Liver (tissue), 3 donors: ENCODE results near the gene ALG6.

Experiments
- EGR1 ChIP-seq, 2 donors: IDR thresholded peaks; 2 replicates each; pipeline ENCODE4 v1.6.1; 2016 to 2018; ENCODE audit warnings: antibody characterized with exemption in 2 of 2, low read depth in 2 of 2
- JUND ChIP-seq, 2 donors: IDR thresholded peaks; 2 replicates each; pipeline ENCODE4 v1.6.1; 2016; ENCODE audit warnings: antibody characterized with exemption in 2 of 2
- RAD21 ChIP-seq, 2 donors: IDR thresholded peaks; 2 replicates each; pipeline ENCODE4 v1.6.1; 2016; ENCODE audit warnings: antibody characterized with exemption in 2 of 2, mild to moderate bottlenecking in 2 of 2
- TAF1 ChIP-seq: conservative IDR thresholded peaks from 2 replicates; pipeline ENCODE4 v1.6.1; 2016; ENCODE audit warnings: antibody characterized with exemption, mild to moderate bottlenecking
- TF ChIP-seq, protein P1 (sequence below): fragments of 150-350 bp; IDR thresholded peaks from 2 replicates; pipeline ENCODE4 v1.5.1; 2017; ENCODE audit warnings: improper control_type of control experiment, low read depth, low read length; ENCODE audit not compliant: missing input control
- TF ChIP-seq, protein P2 (sequence below): IDR thresholded peaks from 2 replicates; pipeline ENCODE4 v1.6.1; 2016; ENCODE audit warnings: antibody characterized with exemption, mild to moderate bottlenecking
- TF ChIP-seq, protein P3 (sequence below): IDR thresholded peaks from 2 replicates; pipeline ENCODE4 v1.6.1; 2016; ENCODE audit warnings: antibody characterized with exemption
- TF ChIP-seq, protein P4 (sequence below): IDR thresholded peaks from 2 replicates; pipeline ENCODE4 v1.6.1; 2016; ENCODE audit warnings: antibody characterized with exemption
- donor health status: healthy.
- donor health status: healthy.

DNA sequence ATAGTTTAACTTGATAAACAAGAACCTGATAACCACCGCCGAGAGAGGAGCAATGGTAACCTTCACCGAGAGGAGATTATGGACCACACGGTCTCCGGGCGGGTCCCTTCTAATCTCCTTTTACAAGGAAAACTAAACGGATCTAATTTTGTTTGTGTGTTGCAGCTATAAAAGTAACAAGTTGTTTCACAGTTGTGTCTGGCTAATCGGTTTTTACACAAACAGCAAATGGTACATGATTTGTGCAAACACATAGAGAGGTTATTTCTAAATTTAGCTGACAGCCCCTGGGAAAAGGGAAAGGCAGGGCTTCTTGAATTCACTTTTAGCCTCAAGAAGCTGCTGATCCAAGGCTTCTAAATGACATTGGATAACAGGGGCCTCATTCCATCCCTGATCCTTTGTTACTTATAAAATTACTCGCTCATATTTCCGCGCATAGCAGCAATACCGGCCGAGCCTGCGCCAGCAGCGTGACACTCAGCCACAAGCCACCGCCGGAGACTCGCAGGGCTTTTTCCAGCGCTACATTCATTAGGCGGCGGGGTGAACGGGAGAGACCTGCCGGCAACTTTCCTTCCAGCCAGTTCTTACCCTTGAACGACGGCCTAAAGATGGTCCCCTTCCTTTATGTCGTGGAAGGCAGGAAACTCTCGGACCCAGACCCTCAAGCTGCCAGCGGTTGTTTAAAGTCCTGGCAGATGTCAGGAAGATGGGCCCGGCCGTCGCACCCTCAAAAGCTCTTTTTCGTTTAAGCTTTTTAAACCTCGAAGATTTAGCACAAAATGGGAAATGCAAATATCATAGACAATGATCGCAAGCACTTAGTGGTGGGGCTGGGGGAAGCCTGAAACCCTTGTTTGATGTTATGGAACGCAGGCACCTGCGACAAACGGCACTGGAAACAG lies 40.7 kb upstream of the ALG6 start:
- TF ChIP-seq, protein P1, sequence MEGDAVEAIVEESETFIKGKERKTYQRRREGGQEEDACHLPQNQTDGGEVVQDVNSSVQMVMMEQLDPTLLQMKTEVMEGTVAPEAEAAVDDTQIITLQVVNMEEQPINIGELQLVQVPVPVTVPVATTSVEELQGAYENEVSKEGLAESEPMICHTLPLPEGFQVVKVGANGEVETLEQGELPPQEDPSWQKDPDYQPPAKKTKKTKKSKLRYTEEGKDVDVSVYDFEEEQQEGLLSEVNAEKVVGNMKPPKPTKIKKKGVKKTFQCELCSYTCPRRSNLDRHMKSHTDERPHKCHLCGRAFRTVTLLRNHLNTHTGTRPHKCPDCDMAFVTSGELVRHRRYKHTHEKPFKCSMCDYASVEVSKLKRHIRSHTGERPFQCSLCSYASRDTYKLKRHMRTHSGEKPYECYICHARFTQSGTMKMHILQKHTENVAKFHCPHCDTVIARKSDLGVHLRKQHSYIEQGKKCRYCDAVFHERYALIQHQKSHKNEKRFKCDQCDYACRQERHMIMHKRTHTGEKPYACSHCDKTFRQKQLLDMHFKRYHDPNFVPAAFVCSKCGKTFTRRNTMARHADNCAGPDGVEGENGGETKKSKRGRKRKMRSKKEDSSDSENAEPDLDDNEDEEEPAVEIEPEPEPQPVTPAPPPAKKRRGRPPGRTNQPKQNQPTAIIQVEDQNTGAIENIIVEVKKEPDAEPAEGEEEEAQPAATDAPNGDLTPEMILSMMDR, result no peak
- TF ChIP-seq JUND (IDR thresholded peaks at IDR 0.05), result no peak
- TF ChIP-seq EGR1 (IDR thresholded peaks at IDR 0.05; ENCODE audit: low read depth in 2 of 2), result no peak
- TF ChIP-seq, protein P2, sequence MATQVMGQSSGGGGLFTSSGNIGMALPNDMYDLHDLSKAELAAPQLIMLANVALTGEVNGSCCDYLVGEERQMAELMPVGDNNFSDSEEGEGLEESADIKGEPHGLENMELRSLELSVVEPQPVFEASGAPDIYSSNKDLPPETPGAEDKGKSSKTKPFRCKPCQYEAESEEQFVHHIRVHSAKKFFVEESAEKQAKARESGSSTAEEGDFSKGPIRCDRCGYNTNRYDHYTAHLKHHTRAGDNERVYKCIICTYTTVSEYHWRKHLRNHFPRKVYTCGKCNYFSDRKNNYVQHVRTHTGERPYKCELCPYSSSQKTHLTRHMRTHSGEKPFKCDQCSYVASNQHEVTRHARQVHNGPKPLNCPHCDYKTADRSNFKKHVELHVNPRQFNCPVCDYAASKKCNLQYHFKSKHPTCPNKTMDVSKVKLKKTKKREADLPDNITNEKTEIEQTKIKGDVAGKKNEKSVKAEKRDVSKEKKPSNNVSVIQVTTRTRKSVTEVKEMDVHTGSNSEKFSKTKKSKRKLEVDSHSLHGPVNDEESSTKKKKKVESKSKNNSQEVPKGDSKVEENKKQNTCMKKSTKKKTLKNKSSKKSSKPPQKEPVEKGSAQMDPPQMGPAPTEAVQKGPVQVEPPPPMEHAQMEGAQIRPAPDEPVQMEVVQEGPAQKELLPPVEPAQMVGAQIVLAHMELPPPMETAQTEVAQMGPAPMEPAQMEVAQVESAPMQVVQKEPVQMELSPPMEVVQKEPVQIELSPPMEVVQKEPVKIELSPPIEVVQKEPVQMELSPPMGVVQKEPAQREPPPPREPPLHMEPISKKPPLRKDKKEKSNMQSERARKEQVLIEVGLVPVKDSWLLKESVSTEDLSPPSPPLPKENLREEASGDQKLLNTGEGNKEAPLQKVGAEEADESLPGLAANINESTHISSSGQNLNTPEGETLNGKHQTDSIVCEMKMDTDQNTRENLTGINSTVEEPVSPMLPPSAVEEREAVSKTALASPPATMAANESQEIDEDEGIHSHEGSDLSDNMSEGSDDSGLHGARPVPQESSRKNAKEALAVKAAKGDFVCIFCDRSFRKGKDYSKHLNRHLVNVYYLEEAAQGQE, result no peak
- TF ChIP-seq RAD21 (IDR thresholded peaks at IDR 0.05), result no peak
- no peak for TF ChIP-seq TAF1
- TF ChIP-seq, protein P3, sequence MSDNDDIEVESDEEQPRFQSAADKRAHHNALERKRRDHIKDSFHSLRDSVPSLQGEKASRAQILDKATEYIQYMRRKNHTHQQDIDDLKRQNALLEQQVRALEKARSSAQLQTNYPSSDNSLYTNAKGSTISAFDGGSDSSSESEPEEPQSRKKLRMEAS, result no peak
- TF ChIP-seq, protein P4, sequence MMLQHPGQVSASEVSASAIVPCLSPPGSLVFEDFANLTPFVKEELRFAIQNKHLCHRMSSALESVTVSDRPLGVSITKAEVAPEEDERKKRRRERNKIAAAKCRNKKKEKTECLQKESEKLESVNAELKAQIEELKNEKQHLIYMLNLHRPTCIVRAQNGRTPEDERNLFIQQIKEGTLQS, result no peak
